Calu3 (cell line): ENCODE measurements around the gene ZFYVE28. TPM values are rescaled to one million over a fixed set of nuclear protein-coding genes. Genes with fewer than 3 reads are reported as not detected.
"Not testable (repeated sequence)": the region's sequence is repeated elsewhere in the genome, so short reads cannot be mapped to it uniquely, and the experiment has no call there.

Experiments used
- BruUV-seq: library from RNA; stranded (reverse); fragments of 400-500 nt; replicated peaks from 2 replicates; lab custom pipeline; 2021; lab: Mats Ljungman, UMichigan
- CTCF ChIA-PET: fragments of 300-600 bp; sonication (Branson Sonifier 250); formaldehyde crosslinking; loops from one replicate; lab custom pipeline; 2022; ENCODE audit warnings: antibody characterized with exemption; lab: Charles Lee
- DNase-seq: peaks from one replicate; pipeline ENCODE4 v3.0.0; 2022
- H3K27ac Mint-ChIP-seq: one replicate; pipeline ENCODE4 v1.8.0; 2022; ENCODE audit warnings: mixed read lengths; ENCODE audit not compliant: unreplicated experiment
- H3K27me3 Mint-ChIP-seq: one replicate; pipeline ENCODE4 v1.8.0; 2022; ENCODE audit warnings: mixed read lengths; ENCODE audit not compliant: unreplicated experiment
- H3K36me3 Mint-ChIP-seq: one replicate; pipeline ENCODE4 v1.8.0; 2022; ENCODE audit warnings: mild to moderate bottlenecking, moderate library complexity, mixed read lengths; ENCODE audit not compliant: insufficient read depth, unreplicated experiment
- H3K4me1 Mint-ChIP-seq: one replicate; pipeline ENCODE4 v1.8.0; 2022; ENCODE audit warnings: mild to moderate bottlenecking, low read depth, mixed read lengths; ENCODE audit not compliant: unreplicated experiment
- H3K4me3 Mint-ChIP-seq: one replicate; pipeline ENCODE4 v1.8.0; 2022; ENCODE audit warnings: mild to moderate bottlenecking, low read depth, moderate library complexity, mixed read lengths; ENCODE audit not compliant: unreplicated experiment
- H3K9me3 Mint-ChIP-seq: one replicate; pipeline ENCODE4 v1.8.0; 2022; ENCODE audit warnings: low read depth, mixed read lengths; ENCODE audit not compliant: unreplicated experiment
- intact Hi-C: fragments of 100-400 bp; cut with micrococcal nuclease; formaldehyde crosslinking; loops from one replicate; pipeline ENCODE4 v1.10.0; 2022; ENCODE audit not compliant: unreplicated experiment
- total RNA-seq: library from RNA; stranded (reverse); gene quantifications from 2 replicates; pipeline ENCODE4 v1.2.3, GENCODE V29; 2022
- TF ChIP-seq, protein P1 (sequence below): fragments of 200-600 bp; IDR thresholded peaks from one replicate; pipeline ENCODE4 v1.8.0; 2022; ENCODE audit warnings: antibody characterized with exemption; ENCODE audit not compliant: unreplicated experiment

ZFYVE28 gene
- total RNA-seq, 1 experiment from 2014 or later, result 1.2 TPM

DNA sequence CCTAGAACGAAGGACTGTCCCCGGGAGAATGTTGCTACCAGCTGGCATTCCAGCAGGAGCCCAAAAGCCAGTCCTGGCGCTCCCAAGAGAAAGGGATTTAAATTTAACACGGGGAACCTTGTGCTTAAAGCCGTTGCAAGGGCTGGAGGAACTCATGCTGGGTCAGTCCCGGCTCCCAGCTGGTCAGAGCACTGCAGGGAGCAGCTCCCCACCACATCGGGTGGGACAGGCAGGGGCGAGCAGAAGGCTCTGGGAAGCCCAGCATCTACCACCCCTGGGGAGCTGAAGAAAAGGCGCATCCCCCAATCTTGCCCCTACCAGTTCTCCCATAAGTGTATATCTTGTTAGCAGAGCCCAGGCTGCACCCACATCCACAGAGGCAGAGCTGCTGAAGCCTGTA lies 16.0 kb upstream of the ZFYVE28 start:
- no peaks in the 10 kb centered on the region for H3K36me3 Mint-ChIP-seq
- no peaks in the 10 kb centered on the region for H3K4me1 Mint-ChIP-seq
- no peak overlapping the region for H3K27ac Mint-ChIP-seq
- intact Hi-C loops, result no loop called here
- DNase-seq, result no peak
- H3K4me3 Mint-ChIP-seq, result no peak overlapping the region
- peaks cover 15% of the 10 kb centered on the region for H3K27me3 Mint-ChIP-seq
- no TSS peak for BruUV-seq
- CTCF ChIA-PET, result no interaction called here
- TF ChIP-seq, protein P1, sequence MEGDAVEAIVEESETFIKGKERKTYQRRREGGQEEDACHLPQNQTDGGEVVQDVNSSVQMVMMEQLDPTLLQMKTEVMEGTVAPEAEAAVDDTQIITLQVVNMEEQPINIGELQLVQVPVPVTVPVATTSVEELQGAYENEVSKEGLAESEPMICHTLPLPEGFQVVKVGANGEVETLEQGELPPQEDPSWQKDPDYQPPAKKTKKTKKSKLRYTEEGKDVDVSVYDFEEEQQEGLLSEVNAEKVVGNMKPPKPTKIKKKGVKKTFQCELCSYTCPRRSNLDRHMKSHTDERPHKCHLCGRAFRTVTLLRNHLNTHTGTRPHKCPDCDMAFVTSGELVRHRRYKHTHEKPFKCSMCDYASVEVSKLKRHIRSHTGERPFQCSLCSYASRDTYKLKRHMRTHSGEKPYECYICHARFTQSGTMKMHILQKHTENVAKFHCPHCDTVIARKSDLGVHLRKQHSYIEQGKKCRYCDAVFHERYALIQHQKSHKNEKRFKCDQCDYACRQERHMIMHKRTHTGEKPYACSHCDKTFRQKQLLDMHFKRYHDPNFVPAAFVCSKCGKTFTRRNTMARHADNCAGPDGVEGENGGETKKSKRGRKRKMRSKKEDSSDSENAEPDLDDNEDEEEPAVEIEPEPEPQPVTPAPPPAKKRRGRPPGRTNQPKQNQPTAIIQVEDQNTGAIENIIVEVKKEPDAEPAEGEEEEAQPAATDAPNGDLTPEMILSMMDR, result no peak
- no peaks in the 10 kb centered on the region for H3K9me3 Mint-ChIP-seq

DNA sequence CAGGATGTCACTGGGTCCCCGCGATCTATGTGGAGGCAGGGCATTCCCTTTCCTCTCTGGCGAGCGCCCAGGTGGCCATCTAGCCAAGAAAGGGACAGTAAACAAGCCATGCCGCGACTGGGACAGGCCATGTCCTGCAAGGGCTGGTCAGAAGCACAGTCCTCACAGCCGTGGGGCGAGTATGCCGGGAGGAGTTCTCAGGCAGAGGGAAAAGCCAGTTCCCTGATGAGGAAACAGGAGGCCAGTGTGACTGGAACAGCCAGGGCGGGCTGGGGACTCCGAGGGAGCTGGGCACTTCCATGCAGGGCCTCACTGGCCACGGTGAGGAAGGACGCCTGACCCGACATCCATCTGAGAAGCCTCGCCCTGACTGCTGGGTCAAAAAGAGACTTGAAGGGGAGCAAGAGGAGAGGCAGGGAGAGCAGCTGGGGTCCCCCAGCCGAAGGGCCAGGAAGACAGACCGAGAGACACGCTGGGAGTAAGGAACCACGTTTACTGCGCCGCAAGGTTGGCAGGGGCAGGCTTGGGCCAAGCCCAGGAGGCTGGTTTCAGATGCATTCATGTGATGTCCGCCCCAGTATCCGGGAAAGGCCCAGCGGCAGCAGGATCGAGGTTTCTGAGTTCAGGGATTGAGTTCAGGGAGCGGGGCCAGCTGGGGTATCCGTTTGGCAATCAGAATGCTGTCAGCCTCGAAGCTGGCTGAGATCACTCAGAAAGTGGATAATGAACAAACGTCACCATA lies 15.3 kb upstream of the ZFYVE28 start:
- DNase-seq, result no peak
- no TSS peak for BruUV-seq
- peaks cover 22% of the 10 kb centered on the region for H3K27me3 Mint-ChIP-seq
- H3K4me1 Mint-ChIP-seq, result no peaks in the 10 kb centered on the region
- H3K36me3 Mint-ChIP-seq, result no peaks in the 10 kb centered on the region
- CTCF ChIA-PET, result no interaction called here
- no peak overlapping the region for H3K27ac Mint-ChIP-seq
- intact Hi-C loops, result no loop called here
- H3K9me3 Mint-ChIP-seq, result no peaks in the 10 kb centered on the region
- no peak overlapping the region for H3K4me3 Mint-ChIP-seq
- TF ChIP-seq, protein P1, result no peak

DNA sequence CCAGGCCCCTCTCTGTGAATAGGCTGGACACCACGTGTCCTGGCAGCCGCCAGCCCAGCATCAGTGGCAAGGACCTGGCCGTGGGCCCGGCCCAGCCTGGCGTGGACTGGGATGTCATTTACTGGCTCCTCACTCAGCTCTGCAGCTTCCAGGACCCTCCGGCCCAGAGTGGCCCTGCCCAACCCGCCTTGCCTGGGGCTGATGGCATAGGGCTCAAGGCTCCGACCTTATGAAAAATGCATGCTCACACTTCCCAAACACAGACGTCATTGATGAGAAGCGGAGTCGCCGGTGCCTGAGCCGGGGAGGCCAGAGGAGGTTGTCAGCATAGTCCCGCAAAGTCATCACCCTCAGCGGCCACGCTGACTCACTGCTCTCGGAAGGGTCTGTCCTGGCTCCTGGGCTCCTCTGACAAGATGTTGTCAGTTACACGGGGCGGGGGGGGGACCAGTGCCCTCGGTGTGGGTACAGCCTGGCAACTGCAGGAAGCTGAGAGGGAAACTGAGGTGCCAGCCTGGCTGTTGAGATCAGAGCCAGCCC lies 14.6 kb upstream of the ZFYVE28 start:
- intact Hi-C loops, result no loop called here
- peaks cover 29% of the 10 kb centered on the region for H3K27me3 Mint-ChIP-seq
- no peaks in the 10 kb centered on the region for H3K36me3 Mint-ChIP-seq
- no peaks in the 10 kb centered on the region for H3K9me3 Mint-ChIP-seq
- CTCF ChIA-PET, result interaction anchor here (0.6 kb wide), 1 partner anchor 189 kb away, joined by 4 read pairs; no protein-coding TSS in a partner anchor
- no peak overlapping the region for H3K27ac Mint-ChIP-seq
- DNase-seq, result no peak
- H3K4me3 Mint-ChIP-seq, result no peak overlapping the region
- TF ChIP-seq, protein P1, result no peak
- H3K4me1 Mint-ChIP-seq, result no peaks in the 10 kb centered on the region
- BruUV-seq, result no TSS peak

DNA sequence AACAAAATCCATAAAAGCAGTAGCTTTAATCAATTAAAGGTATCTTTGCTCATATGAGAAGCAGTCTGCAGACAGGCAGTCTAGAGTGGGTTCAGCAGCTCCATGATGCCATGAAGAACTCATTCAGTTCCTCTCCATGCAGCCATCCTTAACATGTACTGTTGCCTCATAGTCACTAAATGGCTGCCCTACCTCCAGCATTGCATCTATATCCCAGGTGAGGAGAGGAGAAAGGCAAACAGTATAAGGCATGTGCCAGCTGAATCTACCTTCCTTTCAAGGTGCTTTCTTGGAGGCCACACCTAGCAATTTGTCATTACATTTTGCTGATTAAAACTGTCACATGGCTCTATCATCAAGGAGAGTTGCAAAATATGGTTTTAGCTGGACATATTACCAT lies 13.6 kb upstream of the ZFYVE28 start:
- no peaks in the 10 kb centered on the region for H3K9me3 Mint-ChIP-seq
- CTCF ChIA-PET, result no interaction called here
- H3K27me3 Mint-ChIP-seq, result peaks cover 31% of the 10 kb centered on the region
- intact Hi-C loops, result no loop called here
- H3K4me3 Mint-ChIP-seq, result no peak overlapping the region
- no peaks in the 10 kb centered on the region for H3K4me1 Mint-ChIP-seq
- no peak overlapping the region for H3K27ac Mint-ChIP-seq
- TF ChIP-seq, protein P1, result no peak
- BruUV-seq, result no TSS peak
- DNase-seq, result no peak
- no peaks in the 10 kb centered on the region for H3K36me3 Mint-ChIP-seq

DNA sequence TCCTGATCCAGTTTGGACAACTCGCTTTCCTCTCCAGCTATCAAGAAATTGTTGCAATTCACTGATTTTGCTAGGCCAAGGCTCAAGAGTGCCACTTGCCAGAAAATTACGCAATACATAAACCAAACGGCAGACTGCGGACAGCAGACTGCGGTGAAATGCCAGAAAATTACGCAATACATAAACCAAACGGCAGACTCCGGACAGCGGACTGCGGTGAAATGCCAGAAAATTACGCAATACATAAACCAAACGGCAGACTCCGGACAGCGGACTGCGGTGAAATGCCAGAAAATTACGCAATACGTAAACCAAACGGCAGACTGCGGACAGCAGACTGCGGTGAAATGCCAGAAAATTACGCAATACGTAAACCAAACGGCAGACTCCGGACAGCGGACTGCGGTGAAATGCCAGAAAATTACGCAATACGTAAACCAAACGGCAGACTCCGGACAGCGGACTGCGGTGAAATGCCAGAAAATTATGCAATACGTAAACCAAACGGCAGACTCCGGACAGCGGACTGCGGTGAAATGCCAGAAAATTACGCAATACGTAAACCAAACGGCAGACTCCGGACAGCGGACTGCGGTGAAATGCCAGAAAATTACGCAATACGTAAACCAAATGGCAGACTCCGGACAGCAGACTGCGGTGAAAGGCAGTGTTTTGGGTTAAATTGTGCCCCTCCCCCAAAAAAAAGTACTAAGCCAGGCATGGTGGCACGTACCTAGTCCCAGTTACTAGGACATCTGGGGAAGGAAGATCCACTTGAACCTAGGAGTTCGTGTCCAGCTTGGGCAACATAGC lies 11.7 kb upstream of the ZFYVE28 start:
- H3K36me3 Mint-ChIP-seq, intact Hi-C loops, H3K4me1 Mint-ChIP-seq, CTCF ChIA-PET, H3K4me3 Mint-ChIP-seq, BruUV-seq, H3K27ac Mint-ChIP-seq, H3K9me3 Mint-ChIP-seq: not testable (repeated sequence)
- DNase-seq, result peak; percentile 18
- H3K27me3 Mint-ChIP-seq, result peaks cover 37% of the 10 kb centered on the region
